Activated gamma-delta T cell (primary cell): Measurements from ENCODE around the gene UQCR10.
"Not testable (repeated sequence)": the region's sequence is repeated elsewhere in the genome, so short reads cannot be mapped to it uniquely, and the experiment has no call there.

Source experiments
- DNase-seq: peaks from one replicate; lab custom pipeline; 2025; lab: John Stamatoyannopoulos, UW

Gene UQCR10

GRCh38 chr22:29737251-29738117, 29.7 kb upstream of the UQCR10 start:
- DNase-seq, result no peak

- no peak for DNase-seq
Measured at GRCh38 chr22:29738118-29738815, 28.9 kb upstream of the UQCR10 start.

- no peak for DNase-seq
Measured at GRCh38 chr22:29739346-29739875, 27.8 kb upstream of the UQCR10 start.

GRCh38 chr22:29740216-29740615, 27.0 kb upstream of the UQCR10 start:
- DNase-seq, result no peak

GRCh38 chr22:29741926-29742325, 25.2 kb upstream of the UQCR10 start:
- DNase-seq, result no peak

GRCh38 chr22:29742326-29742725, 24.8 kb upstream of the UQCR10 start:
- no peak for DNase-seq

GRCh38 chr22:29744902-29745301, 22.3 kb upstream of the UQCR10 start:
- DNase-seq, result no peak

- DNase-seq, result no peak
Measured at GRCh38 chr22:29747832-29748231, 19.3 kb upstream of the UQCR10 start.

GRCh38 chr22:29748248-29748893, 18.8 kb upstream of the UQCR10 start:
- no peak for DNase-seq

GRCh38 chr22:29750029-29750428, 17.1 kb upstream of the UQCR10 start:
- no peak for DNase-seq

- no peak for DNase-seq
Measured at GRCh38 chr22:29750559-29751538, 16.3 kb upstream of the UQCR10 start.

GRCh38 chr22:29751669-29752068, 15.5 kb upstream of the UQCR10 start:
- DNase-seq, result no peak

GRCh38 chr22:29753808-29754657, 13.1 kb upstream of the UQCR10 start:
- DNase-seq, result no peak

- not testable (repeated sequence) for DNase-seq
Measured at GRCh38 chr22:29754658-29755395, 12.3 kb upstream of the UQCR10 start.

GRCh38 chr22:29755889-29756288, 11.3 kb upstream of the UQCR10 start:
- no peak for DNase-seq

GRCh38 chr22:29756341-29756740, 10.8 kb upstream of the UQCR10 start:
- no peak for DNase-seq

GRCh38 chr22:29757096-29757495, 10.1 kb upstream of the UQCR10 start:
- no peak for DNase-seq

GRCh38 chr22:29758068-29758622, 9.0 kb upstream of the UQCR10 start:
- DNase-seq, result no peak

GRCh38 chr22:29758959-29759358, 8.2 kb upstream of the UQCR10 start:
- DNase-seq, result no peak
